Activated CD4-positive, alpha-beta T cell treated with anti-CD3 and anti-CD28 coated beads, Interleukin-2, amount 50 U/mL, for 1 hour (primary cell): Measurements from ENCODE around the gene MTCH1.
"Not testable (repeated sequence)": the region's sequence is repeated elsewhere in the genome, so short reads cannot be mapped to it uniquely, and the experiment has no call there.

Experiments used
- DNase-seq: peaks from one replicate; pipeline ENCODE4 v3.0.0-alpha.2; 2020

MTCH1 gene

GRCh38 chr6:37016995-37017394 is 31.0 kb upstream of the MTCH1 start:
- no peak for DNase-seq

- DNase-seq: no peak
These were observed 29.5 kb upstream of the MTCH1 start for GRCh38 chr6:37015532-37015931.

- DNase-seq: no peak
These were observed 28.7 kb upstream of the MTCH1 start for GRCh38 chr6:37014667-37015066.

- DNase-seq: no peak
These were observed 27.8 kb upstream of the MTCH1 start for GRCh38 chr6:37013516-37014491.

- DNase-seq: no peak
These were observed 25.8 kb upstream of the MTCH1 start for GRCh38 chr6:37011656-37012378.

GRCh38 chr6:37010402-37010892 is 24.5 kb upstream of the MTCH1 start:
- no peak for DNase-seq

GRCh38 chr6:37008484-37009465 is 22.8 kb upstream of the MTCH1 start:
- DNase-seq: no peak

GRCh38 chr6:37007340-37008043 is 21.5 kb upstream of the MTCH1 start:
- DNase-seq: no peak

GRCh38 chr6:37006793-37007339 is 20.9 kb upstream of the MTCH1 start:
- DNase-seq: no peak

- no peak for DNase-seq
These were observed 20.0 kb upstream of the MTCH1 start for GRCh38 chr6:37005827-37006567.

GRCh38 chr6:37005061-37005810 is 19.2 kb upstream of the MTCH1 start, which contains the start of gene FGD2:
Gene FGD2 (plus strand): TSS chr6:37005655. CDS start chr6:37005818, 163 bp downstream.
- no peak for DNase-seq

- no peak for DNase-seq
These were observed 18.3 kb upstream of the MTCH1 start for GRCh38 chr6:37004044-37004980.

GRCh38 chr6:36999751-37000125 is 13.7 kb upstream of the MTCH1 start:
- no peak for DNase-seq

- DNase-seq: no peak
These were observed 13.2 kb upstream of the MTCH1 start for GRCh38 chr6:36999061-36999750.

GRCh38 chr6:36998723-36999038 is 12.7 kb upstream of the MTCH1 start:
- DNase-seq: no peak

GRCh38 chr6:36997811-36998722 is 12.1 kb upstream of the MTCH1 start:
- DNase-seq: no peak

- not testable (repeated sequence) for DNase-seq
These were observed 4.4 kb upstream of the MTCH1 start for GRCh38 chr6:36990401-36990800.
